ENCODE results near the gene DYSF.

DYSF gene

GRCh38 chr2:71461304-71461671 lies 7.9 kb downstream of the DYSF start:
- Histone ChIP-seq H3K4me2 (ENCODE audit: low read length) (no peak overlapping the region), H3K9me3 (ENCODE audit: control insufficient read depth, insufficient read depth, low read length) (peaks cover 14% of the 10 kb centered on the region; the same call in 1 of the 2 replicates), H3K4me3 (ENCODE audit: low read length) (no peak overlapping the region), H3F3A (ENCODE audit: control insufficient read depth, insufficient read depth) (no peaks in the 10 kb centered on the region), H3K27ac (ENCODE audit: low read depth, low read length) (no peak overlapping the region), H3K79me2 (ENCODE audit: control insufficient read depth, low read length) (no peaks in the 10 kb centered on the region), H3K27me3 (ENCODE audit: control insufficient read depth, low read length) (peaks cover 2% of the 10 kb centered on the region; the same call in 1 of the 2 replicates), H3K9me2 (replicated peaks; ENCODE audit: control insufficient read depth, low read length) (no peaks in the 10 kb centered on the region), H3K36me3 (ENCODE audit: control insufficient read depth, low read length) (no peaks in the 10 kb centered on the region), H3K4me1 (ENCODE audit: control insufficient read depth, low read length) (no peaks in the 10 kb centered on the region), H4K20me1 (ENCODE audit: control insufficient read depth, insufficient read depth, low read depth, low read length) (no peaks in the 10 kb centered on the region)
- no peak for TF ChIP-seq EZH2phosphoT487 (IDR thresholded peaks at IDR 0.05; ENCODE audit: borderline replicate concordance, low read length)
- TF ChIP-seq, protein P1, sequence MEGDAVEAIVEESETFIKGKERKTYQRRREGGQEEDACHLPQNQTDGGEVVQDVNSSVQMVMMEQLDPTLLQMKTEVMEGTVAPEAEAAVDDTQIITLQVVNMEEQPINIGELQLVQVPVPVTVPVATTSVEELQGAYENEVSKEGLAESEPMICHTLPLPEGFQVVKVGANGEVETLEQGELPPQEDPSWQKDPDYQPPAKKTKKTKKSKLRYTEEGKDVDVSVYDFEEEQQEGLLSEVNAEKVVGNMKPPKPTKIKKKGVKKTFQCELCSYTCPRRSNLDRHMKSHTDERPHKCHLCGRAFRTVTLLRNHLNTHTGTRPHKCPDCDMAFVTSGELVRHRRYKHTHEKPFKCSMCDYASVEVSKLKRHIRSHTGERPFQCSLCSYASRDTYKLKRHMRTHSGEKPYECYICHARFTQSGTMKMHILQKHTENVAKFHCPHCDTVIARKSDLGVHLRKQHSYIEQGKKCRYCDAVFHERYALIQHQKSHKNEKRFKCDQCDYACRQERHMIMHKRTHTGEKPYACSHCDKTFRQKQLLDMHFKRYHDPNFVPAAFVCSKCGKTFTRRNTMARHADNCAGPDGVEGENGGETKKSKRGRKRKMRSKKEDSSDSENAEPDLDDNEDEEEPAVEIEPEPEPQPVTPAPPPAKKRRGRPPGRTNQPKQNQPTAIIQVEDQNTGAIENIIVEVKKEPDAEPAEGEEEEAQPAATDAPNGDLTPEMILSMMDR (IDR thresholded peaks at IDR 0.05; ENCODE audit: low read depth, low read length, poor library complexity, severe bottlenecking): no peak

GRCh38 chr2:71462056-71462605 lies 8.8 kb downstream of the DYSF start:
- Histone ChIP-seq H3K4me2 (ENCODE audit: low read length) (no peak overlapping the region), H3K4me1 (ENCODE audit: control insufficient read depth, low read length) (no peaks in the 10 kb centered on the region), H3F3A (ENCODE audit: control insufficient read depth, insufficient read depth) (no peaks in the 10 kb centered on the region), H3K9me3 (ENCODE audit: control insufficient read depth, insufficient read depth, low read length) (peaks cover 14% of the 10 kb centered on the region; the same call in 1 of the 2 replicates), H3K36me3 (ENCODE audit: control insufficient read depth, low read length) (no peaks in the 10 kb centered on the region), H3K27ac (ENCODE audit: low read depth, low read length) (no peak overlapping the region), H3K79me2 (ENCODE audit: control insufficient read depth, low read length) (no peaks in the 10 kb centered on the region), H4K20me1 (ENCODE audit: control insufficient read depth, insufficient read depth, low read depth, low read length) (no peaks in the 10 kb centered on the region), H3K9me2 (replicated peaks; ENCODE audit: control insufficient read depth, low read length) (no peaks in the 10 kb centered on the region), H3K27me3 (ENCODE audit: control insufficient read depth, low read length) (peaks cover 10% of the 10 kb centered on the region), H3K4me3 (ENCODE audit: low read length) (no peak overlapping the region)
- TF ChIP-seq, protein P1 (IDR thresholded peaks at IDR 0.05; ENCODE audit: low read depth, low read length, poor library complexity, severe bottlenecking): no peak
- no peak for TF ChIP-seq EZH2phosphoT487 (IDR thresholded peaks at IDR 0.05; ENCODE audit: borderline replicate concordance, low read length)

- no peak overlapping the region for H3K27ac ChIP-seq (ENCODE audit: low read depth, low read length)
- peaks cover 16% of the 10 kb centered on the region for H3K27me3 ChIP-seq (ENCODE audit: control insufficient read depth, low read length)
- no peak overlapping the region for H3K4me3 ChIP-seq (ENCODE audit: low read length)
- H3K4me2 ChIP-seq (ENCODE audit: low read length): no peak overlapping the region
- peaks cover 14% of the 10 kb centered on the region; the same call in 1 of the 2 replicates for H3K9me3 ChIP-seq (ENCODE audit: control insufficient read depth, insufficient read depth, low read length)
- no peaks in the 10 kb centered on the region for H3K4me1 ChIP-seq (ENCODE audit: control insufficient read depth, low read length)
- H3K9me2 ChIP-seq (replicated peaks; ENCODE audit: control insufficient read depth, low read length): no peaks in the 10 kb centered on the region
- no peaks in the 10 kb centered on the region for H3F3A ChIP-seq (ENCODE audit: control insufficient read depth, insufficient read depth)
- no peaks in the 10 kb centered on the region for H3K36me3 ChIP-seq (ENCODE audit: control insufficient read depth, low read length)
- H3K79me2 ChIP-seq (ENCODE audit: control insufficient read depth, low read length): no peaks in the 10 kb centered on the region
- H4K20me1 ChIP-seq (ENCODE audit: control insufficient read depth, insufficient read depth, low read depth, low read length): no peaks in the 10 kb centered on the region
- TF ChIP-seq EZH2phosphoT487 (IDR thresholded peaks at IDR 0.05; ENCODE audit: borderline replicate concordance, low read length): no peak
- TF ChIP-seq, protein P1 (IDR thresholded peaks at IDR 0.05; ENCODE audit: low read depth, low read length, poor library complexity, severe bottlenecking): no peak
These were observed 9.4 kb downstream of the DYSF start for GRCh38 chr2:71462641-71463341.
